Measurements from ENCODE around the gene KCNAB1. TPM values are rescaled to one million over a fixed set of nuclear protein-coding genes. Genes with fewer than 3 reads are reported as not detected.
"Not testable (repeated sequence)": the region's sequence is repeated elsewhere in the genome, so short reads cannot be mapped to it uniquely, and the experiment has no call there.

KCNAB1 gene
- total RNA-seq, 1 donor from 2014 or later = 3.6 TPM

- no peak for DNase-seq (ENCODE audit: low spot score)
These were observed 15.7 kb downstream of the KCNAB1 start for GRCh38 chr3:156135921-156136638.

GRCh38 chr3:156137397-156137796, 17.0 kb downstream of the KCNAB1 start:
- DNase-seq (ENCODE audit: low spot score) = not testable (repeated sequence)

GRCh38 chr3:156140001-156140595, 19.7 kb downstream of the KCNAB1 start:
- no peak for DNase-seq (ENCODE audit: low spot score)

- no peak for DNase-seq (ENCODE audit: low spot score)
These were observed 22.3 kb downstream of the KCNAB1 start for GRCh38 chr3:156142702-156143101.

GRCh38 chr3:156143136-156143535, 22.8 kb downstream of the KCNAB1 start:
- no peak for DNase-seq (ENCODE audit: low spot score)

- no peak for DNase-seq (ENCODE audit: low spot score)
These were observed 23.7 kb downstream of the KCNAB1 start for GRCh38 chr3:156144060-156144459.

- DNase-seq (ENCODE audit: low spot score) = no peak
These were observed 25.5 kb downstream of the KCNAB1 start for GRCh38 chr3:156145866-156146265.

- no peak for DNase-seq (ENCODE audit: low spot score)
These were observed 28.1 kb downstream of the KCNAB1 start for GRCh38 chr3:156148345-156148945.

GRCh38 chr3:156148946-156149381, 28.6 kb downstream of the KCNAB1 start:
- no peak for DNase-seq (ENCODE audit: low spot score)

- no peak for DNase-seq (ENCODE audit: low spot score)
These were observed 29.5 kb downstream of the KCNAB1 start for GRCh38 chr3:156149876-156150275.

GRCh38 chr3:156150434-156151066, 30.2 kb downstream of the KCNAB1 start:
- DNase-seq (ENCODE audit: low spot score) = no peak

- no peak for DNase-seq (ENCODE audit: low spot score)
These were observed 31.5 kb downstream of the KCNAB1 start for GRCh38 chr3:156151824-156152428.

- DNase-seq (ENCODE audit: low spot score) = no peak
These were observed 38.4 kb downstream of the KCNAB1 start for GRCh38 chr3:156158656-156159295.

GRCh38 chr3:156160647-156161046, 40.3 kb downstream of the KCNAB1 start:
- no peak for DNase-seq (ENCODE audit: low spot score)

- DNase-seq (ENCODE audit: low spot score) = no peak
These were observed 40.8 kb downstream of the KCNAB1 start for GRCh38 chr3:156161172-156161571.

GRCh38 chr3:156163848-156164247, 43.5 kb downstream of the KCNAB1 start:
- no peak for DNase-seq (ENCODE audit: low spot score)

- no peak for DNase-seq (ENCODE audit: low spot score)
These were observed 46.4 kb downstream of the KCNAB1 start for GRCh38 chr3:156166808-156167207.

- DNase-seq (ENCODE audit: low spot score) = no peak
These were observed 50.2 kb downstream of the KCNAB1 start for GRCh38 chr3:156170571-156170970.

- no peak for DNase-seq (ENCODE audit: low spot score)
These were observed 51.2 kb downstream of the KCNAB1 start for GRCh38 chr3:156171281-156172267.

- DNase-seq (ENCODE audit: low spot score) = no peak
These were observed 52.2 kb downstream of the KCNAB1 start for GRCh38 chr3:156172536-156172935.
